HG02973 (cell line): ENCODE measurements around the gene SLPI.

Source experiments
- ATAC-seq: cut with Tn5 transposase; IDR thresholded peaks from one replicate; pipeline ENCODE4 v1.9.1; 2021; ENCODE audit warnings: moderate library complexity; ENCODE audit not compliant: unreplicated experiment

The SLPI gene

DNA sequence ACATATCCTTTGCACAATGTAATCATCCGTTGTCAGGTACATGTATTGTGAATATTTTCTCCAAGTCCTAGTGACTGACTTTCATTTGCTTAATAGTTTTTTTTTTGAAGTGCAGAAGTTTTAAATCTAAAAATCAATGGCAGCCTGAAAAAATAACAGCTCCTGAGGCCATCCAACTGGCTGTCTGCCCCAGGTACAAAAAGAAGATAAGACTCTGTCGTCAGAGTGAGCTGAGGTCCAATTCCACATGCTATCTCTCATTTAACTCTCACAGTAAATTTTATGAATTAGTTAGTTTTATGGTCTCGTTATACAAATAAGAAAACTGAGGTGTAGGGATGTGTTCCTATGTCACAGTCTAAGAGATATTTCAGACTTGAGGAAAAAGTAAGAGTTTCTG, 21.0 kb upstream of the SLPI start:
- no peak for ATAC-seq

DNA sequence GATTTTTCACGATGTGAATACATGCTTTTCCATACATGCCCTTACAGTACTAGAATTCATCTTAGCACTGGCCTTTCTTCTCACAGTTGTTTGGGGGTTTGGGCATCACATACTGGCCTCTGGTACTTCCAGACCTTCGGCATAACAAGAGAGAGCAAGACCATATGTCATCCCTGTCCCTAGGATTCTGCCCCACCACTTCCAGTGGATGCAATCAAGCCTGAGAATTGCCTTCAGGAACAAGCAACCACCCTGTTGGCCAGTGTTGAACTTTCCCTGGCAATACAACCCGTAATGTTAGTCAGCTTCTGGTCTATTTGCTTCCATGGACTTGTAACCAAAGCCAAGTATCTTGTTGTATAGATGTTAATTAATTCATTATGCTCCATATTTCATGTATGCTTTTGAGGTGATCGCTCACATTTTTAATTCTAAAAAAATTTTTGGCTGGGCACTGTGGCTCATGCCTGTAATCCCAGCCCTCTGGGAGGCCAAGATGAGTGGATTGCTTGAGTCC, 15.4 kb upstream of the SLPI start:
- no peak for ATAC-seq

DNA sequence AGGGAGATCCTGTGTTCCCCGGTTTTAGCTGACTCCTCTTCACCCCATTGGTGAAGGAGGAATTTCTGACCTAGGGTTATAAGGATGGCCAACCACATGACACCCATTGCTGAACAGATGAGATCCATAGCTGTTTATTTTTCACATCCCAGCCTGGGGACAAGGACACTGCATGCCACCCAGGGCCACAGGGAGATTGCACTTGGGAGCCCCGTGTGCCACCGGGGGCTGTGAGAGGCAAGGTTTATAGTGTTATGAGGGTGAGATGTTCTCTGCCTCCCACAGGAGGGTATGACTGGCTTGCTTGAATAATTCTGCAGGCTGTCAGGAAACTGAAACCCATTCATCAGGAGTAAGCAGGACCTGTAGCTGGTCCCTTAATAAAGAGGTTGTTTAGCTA, 14.7 kb upstream of the SLPI start:
- ATAC-seq, result no peak

DNA sequence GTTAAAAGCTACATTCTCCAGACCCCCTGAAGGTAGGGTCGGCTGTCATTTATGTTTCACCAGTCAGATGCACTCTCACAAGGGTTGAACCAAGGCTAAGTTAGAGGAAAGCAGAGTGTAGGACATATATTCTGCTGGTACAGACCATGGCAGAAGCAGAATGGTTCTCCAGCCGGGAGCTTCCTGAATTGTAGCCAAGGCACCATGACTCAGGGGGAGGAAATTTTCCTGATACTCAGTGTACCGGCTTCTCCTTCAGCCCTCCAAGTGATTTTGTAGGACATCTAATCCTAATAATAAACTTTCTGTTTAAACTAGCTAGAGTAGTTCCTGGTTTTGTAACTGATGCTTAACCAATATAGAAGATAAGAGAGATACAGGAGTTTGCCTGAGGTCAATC, 14.2 kb upstream of the SLPI start:
- no peak for ATAC-seq

DNA sequence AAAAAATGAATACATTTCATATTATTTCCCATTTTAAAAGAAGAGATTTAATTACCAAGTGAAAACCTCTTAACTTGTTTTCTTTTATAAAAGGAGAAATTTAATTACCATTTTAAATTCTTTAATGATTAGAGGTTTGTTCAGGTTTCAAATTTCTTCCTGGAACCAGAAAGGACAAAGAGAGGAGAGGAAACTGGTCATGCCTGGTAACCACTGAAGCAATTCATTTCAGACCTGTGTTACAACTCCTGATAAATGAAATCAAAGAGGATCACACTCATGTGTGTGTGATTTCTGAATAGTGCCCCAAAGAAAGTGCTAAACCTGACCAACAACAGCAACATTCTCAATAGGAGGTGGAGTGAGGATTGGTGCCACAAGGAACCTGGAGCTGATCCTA, 12.6 kb upstream of the SLPI start:
- no peak for ATAC-seq

DNA sequence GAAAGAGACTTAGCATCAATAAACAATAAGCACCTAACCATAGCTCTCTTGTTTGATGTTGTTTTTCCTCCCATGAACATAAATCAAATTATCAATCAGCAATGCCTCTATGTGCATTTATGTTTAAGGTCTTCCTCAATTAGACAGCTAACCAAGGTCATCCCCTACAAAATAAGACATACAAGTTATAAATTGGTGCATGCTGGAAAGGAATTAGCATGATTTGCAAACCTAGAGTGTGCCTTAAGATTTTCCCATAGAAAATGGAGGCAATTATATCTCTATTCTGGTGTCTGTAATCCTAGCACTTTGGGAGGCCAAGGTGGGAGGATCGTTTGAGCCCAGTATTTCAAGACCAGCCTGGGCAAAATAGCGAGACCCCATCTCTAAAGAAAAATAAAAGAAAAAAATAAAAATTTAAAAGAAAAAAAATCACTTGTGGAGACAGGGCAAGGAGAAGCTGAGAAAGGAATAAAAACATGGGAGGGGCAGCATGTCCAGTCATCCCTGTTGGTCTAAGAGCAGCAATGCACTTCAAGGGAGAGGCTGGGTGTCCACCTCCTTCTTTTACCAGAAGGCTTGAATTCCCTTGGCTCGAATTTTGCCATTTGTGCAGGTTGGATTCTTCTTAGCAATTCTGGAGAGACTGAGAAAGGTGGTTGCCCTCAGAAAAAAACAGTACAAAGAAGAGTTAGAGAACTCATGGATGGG, 9.3 kb upstream of the SLPI start:
- ATAC-seq, result no peak

DNA sequence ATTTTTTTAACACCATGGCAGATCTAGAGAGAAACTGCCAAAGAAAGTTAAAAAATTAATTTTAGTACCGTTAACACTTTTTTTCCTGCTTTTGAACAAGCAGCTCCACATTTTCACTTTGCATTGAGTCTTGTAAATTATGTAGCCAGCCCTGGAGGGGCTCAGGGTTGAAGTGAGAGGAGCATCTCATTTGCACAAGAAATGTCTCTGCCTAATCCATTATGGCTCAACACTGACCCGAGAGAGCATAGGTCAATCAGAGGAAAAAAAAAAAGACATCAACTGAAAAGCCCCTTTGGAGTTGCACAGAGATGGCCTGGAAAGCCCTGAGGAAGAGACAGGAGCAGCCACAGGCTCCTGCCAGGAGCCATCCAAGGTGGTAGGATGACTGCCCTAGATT, 4.3 kb upstream of the SLPI start:
- no peak for ATAC-seq

DNA sequence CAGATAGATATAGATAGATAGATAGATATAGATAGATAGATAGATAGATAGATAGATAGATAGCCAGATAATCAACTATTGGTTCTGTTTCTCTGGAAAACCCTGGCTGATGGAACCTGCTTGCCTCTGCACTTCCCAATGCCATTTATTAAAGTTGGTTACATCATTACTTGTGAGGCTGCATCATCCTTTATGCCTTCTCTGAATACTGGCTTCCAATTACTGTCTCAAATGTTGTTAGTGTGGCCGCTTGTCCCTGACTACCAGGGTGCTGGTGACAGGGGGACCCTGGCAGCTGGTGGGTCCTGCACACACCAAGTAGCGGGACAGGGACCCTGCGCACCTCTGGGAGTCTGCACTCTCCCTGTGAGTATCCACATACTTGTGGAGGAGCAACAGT, 3.9 kb upstream of the SLPI start:
- no peak for ATAC-seq

DNA sequence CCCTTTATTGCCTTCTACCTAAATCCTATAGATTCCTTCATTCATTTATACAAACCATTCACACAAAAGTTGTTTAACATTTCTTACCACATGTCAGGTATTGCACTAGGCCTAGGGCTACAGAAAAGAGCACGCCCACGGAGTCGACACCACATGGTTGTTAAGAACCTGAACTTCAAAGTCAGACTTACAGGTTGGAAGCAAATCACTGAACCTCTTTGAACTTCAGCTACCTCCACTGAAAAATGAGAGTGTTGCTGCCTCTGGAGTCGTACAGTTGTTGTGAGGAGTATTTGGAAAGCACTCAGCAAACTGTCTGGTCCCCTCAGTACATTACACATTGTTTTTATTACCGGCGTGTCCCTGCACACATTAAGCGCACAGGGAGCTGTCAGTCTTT, 3.3 kb upstream of the SLPI start:
- no peak for ATAC-seq

DNA sequence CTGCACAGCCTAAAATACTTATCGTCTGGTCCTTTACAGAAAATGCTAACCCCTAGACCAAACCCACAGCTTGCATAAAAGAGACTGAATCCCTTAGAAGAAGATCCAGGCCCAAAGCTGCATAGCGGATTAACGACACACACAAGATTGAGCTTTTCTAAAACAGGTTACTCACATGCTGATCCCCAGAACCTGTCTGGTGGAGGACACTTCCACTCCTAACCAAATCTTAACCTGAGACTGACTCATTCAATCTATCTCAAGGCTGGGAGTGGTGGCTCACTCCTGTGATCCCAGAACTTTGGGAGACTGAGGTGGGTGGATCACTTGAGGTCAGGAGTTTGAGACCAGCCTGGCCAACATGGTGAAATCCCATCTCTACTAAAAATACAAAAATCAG, 2.8 kb upstream of the SLPI start:
- no peak for ATAC-seq

DNA sequence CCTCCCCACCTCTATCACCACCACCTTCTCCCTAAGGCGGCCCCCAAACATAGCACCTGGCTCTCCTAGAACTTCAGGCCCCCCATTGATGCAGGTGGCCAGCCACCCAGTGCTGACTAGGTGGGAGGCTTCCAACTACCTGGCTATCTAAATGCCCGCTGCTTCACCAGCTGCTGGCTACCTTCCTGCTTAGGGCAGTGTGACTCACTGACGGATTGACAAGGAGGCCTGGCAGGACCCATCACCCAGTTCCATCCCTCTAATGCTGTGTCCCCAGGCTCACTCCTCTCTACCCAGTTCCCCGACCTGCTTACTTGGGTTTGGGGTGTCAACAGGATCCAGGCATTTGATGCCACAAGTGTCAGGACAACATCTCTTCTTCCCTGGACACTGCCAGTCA, 1.1 kb downstream of the SLPI start:
- no peak for ATAC-seq

DNA sequence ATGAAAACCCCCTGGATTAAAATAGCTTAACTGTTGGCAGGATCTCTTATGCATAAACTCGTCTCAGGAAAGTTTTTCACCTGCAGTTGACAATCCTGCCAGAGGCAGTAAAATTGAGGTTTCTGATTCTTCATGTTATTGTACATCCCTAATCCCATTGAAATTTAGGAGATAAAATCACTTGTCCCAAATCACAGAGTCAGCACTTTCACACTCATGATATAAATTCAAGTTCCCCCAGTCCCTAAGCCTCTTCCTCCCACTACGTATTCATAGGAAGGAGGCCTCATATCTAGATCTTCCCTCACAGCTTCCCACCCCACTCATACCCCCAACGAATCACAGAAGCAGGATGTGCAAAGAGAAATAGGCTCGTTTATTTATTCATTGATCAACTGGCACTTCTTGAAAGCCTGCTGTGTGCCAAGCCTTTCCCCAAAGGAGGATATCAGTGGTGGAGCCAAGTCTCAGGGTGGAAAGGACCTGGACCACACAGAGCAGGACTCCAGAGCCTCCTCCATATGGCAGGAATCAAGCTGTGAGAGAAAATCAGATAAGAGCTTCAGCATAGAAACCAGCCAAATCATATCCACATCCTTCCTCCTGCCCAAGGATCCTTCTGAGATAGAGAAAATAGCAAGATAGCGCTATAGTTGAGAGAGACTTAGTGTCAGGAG, 2.3 kb downstream of the SLPI start:
- ATAC-seq, result no peak

DNA sequence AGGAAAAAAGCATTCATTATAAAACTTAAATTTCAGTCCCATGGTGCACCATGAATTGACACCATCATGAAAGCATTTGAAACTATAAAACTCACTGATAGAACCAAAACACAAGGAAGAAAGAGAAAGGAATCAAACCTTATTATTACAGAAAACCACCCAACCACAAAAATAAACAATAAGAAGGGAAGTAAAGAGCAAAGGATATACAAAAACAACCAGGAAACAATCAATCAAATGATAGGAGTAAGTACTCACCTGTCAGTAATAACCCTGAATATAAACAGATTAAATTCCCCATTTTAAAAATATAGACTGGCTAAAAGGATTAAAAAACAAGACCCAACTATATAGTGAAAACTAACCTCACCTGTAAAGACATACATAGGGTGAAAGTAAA, 5.8 kb downstream of the SLPI start:
- ATAC-seq, result no peak

DNA sequence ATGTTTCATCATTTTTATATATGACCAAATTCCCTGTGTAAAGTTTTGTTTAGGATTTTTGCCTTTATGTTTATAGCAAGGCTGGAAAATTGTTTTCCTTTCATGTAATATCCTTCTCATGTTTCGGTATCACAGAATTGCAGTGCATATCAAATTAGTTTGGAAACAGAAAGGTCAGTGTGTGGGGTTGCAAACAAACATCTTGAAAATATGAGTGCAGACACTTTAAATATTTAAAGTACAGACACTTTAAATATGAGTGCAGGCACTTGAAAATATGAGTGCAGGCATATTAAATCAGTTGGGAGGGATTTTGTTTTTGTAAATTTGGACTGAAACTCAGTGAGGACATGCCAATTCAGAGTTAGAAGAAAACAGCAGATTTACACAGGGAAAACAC, 6.5 kb downstream of the SLPI start:
- no peak for ATAC-seq

DNA sequence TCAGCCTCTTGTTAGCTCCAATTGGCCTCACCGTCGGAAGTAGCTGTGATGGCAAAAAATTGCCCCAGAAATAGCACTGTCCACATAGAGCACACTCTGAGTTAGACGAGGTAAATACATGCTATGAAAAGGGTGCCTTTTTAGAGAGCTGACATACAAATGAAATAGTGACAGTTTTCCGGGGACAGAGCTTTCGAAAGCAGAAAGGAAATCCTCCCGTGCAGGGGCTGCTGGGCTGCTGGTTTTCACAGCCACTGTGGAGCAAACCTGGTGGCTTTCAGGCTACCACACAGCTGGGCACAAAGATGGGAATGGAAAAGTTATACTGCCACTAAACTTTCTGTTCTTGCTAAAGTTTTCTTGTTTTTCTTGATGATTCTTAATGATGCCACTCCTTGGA, 8.3 kb downstream of the SLPI start:
- no peak for ATAC-seq

DNA sequence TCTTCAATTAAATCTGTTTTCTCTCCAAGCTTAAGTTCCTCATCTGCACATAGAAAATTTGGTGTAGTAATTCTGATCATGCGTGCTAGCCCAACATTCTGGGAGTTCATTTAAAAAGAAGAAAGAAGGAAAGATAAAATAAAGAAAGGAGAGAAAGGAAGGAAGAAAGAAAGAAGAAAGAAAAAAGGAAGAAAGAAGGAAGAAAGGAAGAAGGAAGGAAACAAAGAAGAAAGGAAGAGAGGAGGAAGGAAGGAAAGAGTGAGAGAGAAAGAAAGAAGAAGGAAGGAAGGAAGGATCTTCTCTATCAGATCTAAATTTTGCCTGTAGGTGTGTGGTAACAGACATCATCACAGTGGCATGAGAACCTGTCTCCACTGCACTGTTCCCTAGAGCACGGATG, 16.2 kb downstream of the SLPI start:
- no peak for ATAC-seq

DNA sequence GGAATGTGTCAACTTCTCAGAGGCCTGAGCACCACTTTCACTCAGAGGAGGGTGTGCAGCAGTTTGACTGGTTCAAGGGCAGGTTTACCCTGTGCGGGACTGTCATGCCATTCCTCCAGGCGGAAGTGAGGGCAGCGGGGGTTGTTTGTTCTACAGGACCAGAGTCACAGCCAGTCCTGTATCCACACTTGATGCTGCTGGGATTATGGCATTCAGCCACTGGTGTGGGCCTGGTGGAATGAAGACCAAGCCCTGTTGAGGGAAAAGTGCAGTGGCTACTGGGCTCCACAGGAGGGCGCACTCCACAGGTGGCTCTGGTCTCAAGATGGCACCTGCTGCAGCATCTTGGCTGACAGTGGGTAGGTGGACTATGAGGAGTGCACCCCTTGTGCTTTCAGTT, 18.4 kb downstream of the SLPI start:
- no peak for ATAC-seq

DNA sequence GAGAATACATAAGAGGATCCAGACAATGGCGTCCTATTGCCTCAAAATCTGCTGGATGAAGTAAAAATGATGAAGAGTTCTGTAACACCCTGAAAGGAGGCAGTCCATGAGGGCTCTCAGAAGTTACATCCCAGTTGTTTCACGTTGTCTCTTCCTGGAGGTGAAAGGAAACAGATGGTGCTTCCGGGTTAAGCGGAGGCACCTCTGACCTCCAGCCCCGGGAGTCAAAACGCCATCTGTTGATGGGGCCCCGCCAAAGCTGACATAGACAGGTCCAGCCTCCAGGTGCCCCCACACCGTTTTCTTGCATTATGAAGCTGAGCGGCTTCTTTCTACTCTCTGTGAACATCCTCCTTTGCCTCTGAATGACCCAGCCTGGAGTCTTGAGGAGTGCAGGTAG, 23.7 kb downstream of the SLPI start:
- no peak for ATAC-seq

DNA sequence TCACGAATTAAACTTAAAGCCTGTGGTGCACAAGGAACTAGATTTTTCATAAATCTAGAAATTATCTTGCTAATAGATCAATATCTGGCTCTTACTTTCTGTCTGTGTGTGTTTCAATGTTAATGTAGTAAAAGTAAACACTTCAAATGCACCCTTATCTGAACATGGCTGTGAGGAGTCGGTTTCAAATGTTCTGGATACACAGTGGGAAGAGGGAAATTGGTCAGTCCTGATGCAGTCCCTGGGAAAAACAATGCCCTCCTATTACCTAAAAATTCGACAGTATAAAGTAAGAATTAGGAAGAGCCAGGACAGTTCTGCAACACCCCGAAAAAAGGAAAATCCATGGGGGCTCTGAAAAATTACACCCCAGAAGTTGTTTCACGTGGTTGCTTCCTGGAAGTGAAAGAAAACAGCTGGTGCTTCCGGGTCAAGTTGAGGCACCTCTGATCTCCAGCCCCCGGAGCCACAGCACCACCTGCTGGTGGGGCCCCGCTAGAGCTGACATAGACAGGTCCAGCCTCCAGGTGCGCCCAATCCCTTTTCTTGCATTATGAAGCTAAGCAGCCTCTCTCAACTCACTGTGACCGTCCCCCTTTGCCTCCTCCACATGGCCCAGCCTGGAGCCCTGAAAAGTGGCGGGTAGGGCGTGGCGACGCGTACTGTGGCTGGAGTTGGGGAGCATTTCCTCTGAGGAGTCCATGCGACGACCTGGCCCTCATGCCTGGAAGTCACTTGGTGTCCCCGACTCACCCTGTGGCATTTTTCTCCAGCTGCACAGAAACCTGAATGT, 24.9 kb downstream of the SLPI start:
- no peak for ATAC-seq

DNA sequence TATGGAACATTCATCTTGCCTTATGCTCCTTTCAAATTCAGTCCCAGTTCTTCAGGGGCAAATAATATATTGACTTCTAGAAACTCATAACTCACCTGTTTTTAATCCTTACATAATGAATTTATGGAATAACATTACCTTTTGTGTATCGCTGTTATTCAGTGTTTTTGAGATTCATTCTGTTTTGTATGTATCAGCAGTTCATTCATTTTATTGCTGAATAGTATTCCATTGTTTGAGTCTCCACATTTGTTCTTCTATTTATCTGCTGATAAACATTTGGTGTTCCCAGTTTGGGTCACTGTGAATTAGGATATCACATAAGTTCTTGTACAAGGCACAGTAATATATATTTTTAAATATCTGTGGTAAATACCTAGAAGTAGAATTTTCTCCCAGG, 28.1 kb downstream of the SLPI start:
- ATAC-seq, result no peak

DNA sequence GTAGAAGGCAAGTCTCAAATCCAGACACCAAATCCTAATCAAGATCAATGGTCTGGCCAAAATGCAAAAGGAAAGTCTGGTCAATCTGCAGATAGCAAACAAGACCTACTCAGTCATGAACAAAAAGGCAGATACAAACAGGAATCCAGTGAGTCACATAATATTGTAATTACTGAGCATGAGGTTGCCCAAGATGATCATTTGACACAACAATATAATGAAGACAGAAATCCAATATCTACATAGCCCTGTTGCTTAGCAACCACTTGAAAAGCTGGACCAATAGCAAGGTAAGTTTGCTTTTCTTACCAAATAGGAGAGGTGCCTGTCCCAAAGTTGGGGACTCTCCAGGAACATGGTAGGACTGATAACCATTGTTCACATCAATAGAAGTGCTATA, 31.2 kb downstream of the SLPI start:
- no peak for ATAC-seq

DNA sequence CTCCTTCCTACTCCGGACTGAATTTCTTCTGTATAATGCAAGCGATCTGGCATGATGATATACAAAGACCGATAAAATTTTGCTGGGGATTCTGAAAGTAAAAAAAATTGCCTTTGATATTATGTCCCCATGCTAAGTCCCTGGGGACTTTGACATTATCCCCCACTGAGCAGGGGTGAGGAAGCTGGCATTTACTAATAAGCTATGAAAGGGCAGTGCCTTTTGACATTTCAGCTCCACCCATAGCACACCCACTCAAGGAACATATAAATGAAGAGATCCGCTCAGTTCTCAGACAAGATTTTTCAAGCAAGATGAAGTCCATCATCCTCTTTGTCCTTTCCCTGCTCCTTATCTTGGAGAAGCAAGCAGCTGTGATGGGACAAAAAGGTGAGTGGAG, 33.3 kb downstream of the SLPI start, which contains the start of gene SEMG2:
TSS of gene SEMG2 (plus strand) at position 298 of the 400 bp plus-strand sequence. CDS start at position 315, 17 bp downstream.
- ATAC-seq, result no peak
